SIG-M5 (cell line): ENCODE data around the gene GRIN2A.

Experiments
- DNase-seq: peaks from one replicate; lab custom pipeline; 2025; lab: John Stamatoyannopoulos, UW

The GRIN2A gene

DNA sequence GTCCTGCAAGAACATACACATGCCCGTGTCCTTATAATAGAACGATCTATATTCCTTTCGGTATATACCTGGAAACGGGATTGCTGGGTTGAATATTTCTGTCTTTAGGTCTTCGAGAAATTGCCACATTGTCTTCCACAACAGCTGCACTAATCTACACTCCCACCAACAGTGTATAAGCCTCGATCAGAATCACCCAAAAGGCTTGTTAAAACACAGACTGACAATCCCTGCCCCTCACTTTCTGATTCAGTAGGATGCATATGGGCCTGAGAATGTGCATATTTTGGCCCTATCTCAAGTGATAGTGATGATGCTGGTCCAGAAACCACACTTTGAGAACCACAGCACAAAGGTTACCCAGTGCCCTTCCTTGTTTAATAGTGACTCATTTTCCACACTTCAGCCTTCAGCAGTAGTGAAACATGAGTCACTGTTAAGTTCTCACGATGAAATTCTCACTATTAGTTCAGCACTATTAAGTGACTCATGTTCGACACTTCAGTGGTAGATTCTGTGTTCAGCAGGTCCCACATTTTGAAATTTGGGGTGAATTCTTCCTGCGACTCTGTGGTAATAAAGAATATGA, 215.6 kb downstream of the GRIN2A start:
- DNase-seq, result no peak

DNA sequence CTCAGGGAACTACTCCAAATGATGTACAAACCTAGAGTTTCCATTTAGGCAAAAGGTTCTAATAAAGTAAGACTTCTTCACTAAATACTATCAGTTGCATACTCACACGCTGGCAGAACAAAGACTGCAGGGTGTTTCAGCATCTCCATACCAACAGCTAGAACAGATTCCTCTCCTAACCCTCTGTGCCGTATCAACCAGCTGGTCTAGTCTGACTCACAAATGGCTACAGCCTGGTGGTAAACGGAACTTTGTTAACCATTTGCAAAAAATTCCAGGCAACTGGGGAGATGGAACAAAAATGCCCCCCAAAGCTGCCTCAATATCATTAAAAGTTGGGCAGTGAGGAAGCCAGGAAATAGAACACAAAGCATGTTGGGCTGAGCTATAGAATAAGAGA, 217.1 kb downstream of the GRIN2A start:
- no peak for DNase-seq

DNA sequence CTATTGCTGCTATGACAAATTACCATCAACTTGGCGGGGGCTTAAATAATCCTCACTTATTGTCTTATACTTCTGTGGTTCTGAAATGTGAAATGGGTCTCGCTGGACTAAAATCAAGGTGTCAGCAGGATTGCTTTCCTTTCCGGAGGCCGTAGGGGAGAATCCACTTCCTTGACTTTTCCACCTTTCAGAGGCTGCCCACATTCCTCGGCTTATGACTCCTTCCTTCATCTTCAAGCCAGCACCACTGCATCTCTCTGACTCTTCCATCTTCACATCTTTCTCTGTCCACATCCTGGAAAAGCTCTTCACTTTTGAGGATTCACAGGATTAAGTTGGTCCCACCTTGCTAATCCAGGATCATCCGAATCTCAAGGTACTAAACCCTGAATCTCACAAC, 217.8 kb downstream of the GRIN2A start:
- DNase-seq, result no peak

DNA sequence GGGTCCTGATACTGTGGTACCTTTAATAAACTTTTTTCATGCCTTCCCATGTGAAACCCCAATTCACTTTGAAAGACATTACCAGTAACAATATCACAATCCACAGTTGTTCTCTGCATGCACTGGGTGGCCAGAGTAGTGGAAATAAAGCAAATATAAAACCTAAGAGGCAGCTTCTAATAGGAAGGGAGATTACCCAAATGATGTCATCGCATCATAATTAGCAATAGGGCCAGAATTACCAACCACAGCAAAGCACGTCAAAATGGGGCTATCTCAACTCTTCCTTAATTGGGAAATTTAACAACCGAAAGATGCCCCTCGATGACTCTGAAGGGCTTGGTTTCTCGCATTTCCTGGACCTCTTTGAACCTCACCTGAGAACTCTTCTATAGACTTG, 224.8 kb downstream of the GRIN2A start:
- DNase-seq, result no peak

DNA sequence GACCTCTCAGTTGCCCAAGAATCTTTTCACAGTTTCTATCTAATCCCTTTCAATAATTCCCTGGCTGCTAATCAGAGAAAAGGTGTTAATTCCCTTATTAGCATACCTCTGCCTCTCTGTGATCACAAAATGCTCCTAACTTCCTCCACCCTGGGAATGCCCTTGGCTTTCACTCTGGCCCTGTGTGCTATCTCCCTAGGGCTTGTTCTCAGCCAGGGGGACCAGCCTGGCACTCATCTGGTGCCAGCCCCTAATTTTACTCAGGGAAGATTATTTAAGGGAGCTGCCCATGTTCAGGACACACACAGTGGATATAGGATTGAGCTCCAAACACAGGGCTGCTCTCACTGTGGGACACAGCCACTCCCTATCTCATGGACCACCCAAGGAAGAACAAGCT, 225.2 kb downstream of the GRIN2A start:
- DNase-seq, result no peak

DNA sequence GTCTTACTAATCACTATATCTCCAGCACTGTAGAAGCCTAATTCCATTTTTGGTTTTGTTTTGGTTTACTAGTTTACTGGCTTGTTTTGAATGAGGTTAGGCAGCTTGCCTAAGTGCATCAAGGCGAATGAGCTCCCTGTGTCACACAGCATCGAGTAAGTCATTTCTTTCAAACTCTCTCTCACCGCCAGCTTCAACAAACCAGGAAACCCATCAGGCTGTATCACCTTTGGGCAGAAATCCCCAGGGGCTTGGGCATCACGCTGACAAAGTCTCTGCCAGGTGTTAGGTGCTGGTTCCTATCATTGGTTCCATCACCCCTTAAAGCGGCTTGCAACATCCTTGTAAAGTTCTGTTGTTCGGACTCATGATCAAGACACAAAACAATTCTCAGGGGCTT, 226.6 kb downstream of the GRIN2A start:
- DNase-seq, result no peak

DNA sequence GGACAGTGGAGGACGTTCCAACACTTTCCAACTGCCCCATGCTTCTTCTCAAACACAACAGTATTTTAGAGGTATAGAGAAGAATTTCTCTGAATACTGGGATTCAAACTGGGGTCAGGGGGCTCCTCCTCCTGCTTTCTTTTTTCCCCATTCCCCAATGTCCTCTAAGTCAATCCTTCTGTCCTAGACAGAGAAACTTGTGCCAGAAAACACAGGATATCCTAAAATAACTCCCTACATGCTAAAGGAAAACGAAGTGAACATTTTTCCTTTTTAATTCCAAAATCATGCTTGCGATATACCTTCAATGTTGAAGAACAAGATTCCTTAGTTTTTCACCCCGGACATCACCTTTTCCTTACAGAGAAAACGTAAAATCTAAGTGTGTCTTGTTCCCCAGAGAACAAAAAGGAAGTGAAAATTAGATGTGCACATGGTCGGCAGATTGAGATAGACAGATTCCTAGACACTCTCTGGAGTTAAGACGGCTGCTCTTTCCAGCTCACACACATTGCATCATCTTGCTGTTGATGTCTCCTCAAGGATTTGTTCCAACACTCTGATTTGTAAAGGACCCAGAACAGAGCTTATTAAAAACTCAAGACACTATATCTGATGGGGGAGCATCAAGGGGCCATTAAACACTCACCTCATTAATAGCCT, 228.2 kb downstream of the GRIN2A start:
- DNase-seq, result no peak

DNA sequence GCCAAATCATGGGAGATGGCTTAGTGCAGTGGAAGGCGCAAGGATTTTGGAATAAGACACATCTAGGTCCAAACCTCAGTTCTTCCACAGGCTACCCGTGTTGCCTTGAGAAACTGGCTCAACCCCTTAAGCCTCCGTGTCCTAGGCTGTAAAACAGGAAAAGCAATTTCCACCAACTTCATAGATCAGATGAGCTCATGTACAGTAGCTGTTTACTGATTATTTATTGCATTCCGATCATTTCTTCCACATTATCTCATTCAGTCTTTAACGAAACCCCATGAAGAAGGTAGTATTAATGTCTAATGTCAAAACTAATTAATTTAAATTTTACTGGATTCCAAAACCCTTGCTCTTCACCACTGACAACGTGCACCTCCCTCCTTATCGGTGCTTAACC, 231.6 kb downstream of the GRIN2A start:
- DNase-seq, result no peak

DNA sequence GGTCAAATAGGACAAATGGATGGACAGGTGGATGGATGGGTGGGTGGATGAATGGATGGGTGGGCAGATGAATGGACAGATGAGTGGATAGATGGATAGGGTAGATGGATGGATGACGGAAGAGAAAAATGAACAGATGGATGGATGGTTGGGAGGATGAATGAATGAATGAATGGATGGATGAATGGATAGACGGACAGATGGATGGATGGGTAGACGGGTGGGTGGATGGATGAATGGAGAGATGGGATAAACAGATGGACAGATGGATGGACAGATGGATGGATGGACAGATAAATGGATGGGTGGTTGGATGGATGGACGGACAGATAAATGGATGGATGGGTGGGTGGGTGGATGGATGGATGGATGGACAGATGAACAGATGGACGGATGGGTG, 232.8 kb downstream of the GRIN2A start:
- DNase-seq, result no peak

DNA sequence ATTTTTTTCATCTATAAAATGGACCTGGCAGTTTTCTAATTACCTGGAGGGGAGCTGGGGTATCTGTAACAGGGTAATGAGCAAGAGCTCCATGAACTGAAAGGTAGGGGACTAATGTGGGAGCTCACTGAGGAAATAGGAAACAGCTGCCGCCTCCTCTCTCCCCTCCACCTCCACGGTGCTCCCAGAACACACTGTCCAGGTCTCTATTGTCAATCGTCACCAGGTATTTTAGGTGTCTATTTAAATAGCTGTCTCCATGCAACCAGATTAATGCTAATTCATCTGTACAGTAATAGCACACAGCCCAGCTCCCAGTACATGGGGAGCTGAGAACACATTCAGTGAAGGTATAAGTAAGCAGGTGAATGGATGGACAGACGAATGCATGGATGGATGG, 233.3 kb downstream of the GRIN2A start:
- DNase-seq, result no peak

DNA sequence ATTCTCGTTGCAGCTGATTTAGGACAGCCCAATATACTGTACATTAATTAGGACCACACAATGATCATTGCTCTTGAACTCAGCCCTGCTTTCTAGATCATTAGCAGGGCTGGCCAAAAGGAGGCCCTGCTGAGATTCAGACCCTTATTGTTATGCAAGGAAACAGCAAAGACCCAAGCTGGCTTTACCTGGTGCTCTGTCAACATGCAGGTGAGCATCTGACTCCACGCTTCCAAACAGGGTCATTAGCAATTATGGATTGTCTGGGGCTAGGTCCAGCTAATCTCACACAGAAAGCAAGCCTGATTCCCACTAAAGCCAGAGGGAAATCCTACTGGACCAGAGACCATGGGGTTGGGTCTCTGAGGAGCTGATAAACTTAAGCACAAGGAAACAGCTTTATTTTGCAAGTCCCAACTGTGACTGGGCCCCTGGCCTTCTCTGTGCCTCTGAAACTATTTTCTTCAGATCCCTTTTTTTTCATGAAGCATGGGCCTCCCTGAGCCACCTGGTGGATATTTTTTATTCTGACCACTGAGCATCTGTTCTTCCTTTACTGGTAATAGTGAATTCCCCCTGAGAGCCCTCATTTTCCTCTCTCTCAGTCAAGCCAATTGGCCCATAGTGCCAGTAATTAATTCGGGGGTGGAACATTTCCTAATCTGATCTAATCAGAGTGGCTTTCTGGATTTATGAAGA, 236.1 kb downstream of the GRIN2A start:
- no peak for DNase-seq

DNA sequence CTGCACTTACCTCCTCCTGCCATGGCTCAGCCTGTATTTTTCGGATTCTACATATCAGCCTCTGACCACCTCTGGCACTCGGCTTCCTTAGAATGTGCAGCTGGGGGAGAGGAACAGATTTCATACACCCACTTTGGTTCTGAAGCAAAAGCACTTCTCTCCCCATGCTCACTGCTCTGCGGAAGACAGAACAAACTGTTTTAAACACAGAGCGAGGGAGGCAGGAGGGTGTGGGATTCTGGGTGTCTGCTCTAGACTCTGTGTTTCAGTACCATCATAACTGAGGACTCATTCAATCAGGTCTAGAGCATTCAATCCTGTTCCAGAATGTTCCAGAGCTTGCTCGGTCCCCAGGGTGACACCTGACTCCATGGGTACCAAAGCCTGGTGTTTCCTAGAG, 239.1 kb downstream of the GRIN2A start:
- DNase-seq, result no peak

DNA sequence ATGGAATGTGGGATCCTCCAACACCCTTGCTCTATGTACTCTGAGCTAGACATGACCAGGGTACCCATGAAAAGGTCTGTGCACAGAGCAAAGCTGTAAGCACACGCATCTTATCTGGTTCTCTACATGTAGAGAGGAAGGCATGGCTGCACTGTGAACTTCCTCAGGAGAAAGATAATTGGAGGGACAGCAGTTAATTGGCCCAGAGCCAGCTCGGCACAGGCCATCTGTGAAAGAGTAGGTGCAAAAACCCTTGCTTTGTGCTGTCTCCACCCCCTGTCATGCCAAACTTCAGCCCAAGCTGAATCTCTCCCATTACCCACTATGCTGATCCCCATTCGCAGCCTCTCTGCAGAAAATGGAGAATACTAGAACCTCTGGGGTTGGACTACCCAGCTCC, 241.0 kb downstream of the GRIN2A start:
- no peak for DNase-seq

DNA sequence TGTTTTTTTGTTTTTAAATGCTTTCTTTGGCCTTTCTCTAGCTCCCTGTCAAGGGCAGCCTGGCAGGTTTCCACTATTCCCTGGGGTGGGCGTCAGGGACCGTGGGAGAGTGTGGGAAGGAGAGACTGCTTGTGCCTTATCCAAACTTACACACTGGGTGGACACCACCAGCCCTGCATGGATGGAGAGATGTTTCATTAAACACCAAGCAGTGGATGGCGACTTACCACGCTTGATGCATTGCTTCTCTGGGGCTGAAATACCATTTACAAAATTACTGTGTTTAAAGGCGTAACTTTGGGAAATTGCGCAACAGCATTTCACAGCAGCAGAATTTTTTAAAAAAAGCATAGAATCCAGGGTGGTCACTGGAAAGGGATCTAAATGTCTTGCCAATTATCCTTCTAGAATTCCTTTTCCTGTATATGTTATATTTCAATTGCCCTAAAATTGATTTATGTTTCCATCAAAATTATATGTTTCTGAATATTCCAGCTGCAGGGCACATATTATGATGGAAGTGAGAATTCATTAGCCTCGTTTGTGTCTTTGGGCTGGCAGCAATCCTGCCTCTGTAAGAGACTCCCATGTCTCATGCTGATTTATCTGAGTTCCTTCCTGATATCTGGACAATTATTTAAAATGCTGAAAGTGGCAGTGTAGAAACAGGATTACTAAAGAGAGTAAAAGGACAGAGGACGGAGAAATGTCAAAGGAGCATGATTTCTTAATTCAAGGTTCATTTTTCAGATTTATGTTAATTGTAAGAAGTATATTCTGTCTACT, 247.3 kb downstream of the GRIN2A start:
- DNase-seq, result no peak

DNA sequence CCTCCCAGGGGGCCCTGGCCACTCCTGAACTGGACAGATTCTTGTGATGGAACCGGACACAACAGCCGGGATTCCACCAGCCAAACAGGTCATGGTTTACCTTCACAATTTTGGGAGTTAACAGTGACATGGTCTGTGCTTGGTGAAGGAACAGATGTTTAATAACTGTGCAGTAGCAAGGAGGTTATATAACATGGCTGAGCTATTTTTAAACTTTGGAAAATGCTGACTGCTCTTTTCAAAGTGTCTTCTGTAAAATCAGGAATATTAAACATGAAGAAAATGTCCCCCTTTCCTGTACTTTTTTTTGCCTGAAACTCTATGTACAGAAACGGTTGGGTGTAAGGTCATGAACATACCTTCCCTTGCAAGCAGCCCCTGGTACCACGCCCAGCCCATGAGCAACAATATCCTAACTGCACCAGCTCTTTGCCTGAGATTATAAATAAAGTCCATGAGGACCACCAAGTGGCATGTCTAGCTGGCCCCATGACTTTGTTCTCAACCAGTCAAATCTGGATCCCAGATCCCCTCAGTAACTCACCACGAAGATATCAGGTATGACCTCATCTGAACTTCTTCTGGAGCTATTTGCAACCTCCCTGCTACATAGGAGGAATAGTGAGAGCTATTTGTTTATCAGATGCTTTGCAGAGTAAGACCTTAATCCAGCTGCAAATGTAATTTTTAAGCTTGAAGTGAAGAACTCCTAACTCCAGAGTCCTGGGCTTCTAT, 249.1 kb downstream of the GRIN2A start:
- no peak for DNase-seq

DNA sequence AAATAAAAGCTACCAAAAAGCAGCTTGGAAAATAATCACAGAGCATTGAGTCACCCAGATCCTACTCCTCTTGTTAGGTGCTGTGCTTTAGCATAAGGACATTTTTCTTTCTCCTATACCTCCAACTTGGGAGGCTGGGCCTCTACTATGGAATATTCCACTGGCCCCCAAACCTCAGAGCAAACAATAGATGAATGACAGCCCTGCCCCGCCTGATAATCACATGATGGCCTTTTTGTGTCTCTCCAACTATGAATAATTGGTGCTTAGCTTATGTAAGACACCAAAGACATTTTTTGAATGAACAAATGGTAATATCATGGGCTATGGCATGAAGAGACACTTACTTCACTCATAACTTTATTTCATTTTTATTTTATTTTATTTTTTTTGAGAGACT, 250.2 kb downstream of the GRIN2A start:
- DNase-seq, result no peak

DNA sequence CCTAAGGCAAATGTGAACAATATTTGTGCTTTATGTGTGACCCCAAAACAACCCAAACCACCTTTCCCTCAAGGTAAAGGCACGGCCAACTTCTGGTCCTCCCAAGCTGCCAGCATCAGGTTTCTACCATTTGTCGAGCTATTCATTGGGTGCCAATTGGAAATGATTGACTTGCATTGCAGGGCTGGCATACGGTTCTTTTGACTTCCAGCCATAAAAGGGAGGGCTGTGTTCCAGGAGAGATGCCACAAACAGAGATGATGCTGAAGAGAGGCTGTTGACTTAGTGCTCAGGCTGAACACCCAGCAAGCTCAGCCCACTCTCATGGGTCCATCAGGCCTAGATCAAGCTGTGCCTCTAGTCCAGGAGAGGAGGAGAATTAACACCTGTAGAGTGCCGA, 252.4 kb downstream of the GRIN2A start:
- no peak for DNase-seq

DNA sequence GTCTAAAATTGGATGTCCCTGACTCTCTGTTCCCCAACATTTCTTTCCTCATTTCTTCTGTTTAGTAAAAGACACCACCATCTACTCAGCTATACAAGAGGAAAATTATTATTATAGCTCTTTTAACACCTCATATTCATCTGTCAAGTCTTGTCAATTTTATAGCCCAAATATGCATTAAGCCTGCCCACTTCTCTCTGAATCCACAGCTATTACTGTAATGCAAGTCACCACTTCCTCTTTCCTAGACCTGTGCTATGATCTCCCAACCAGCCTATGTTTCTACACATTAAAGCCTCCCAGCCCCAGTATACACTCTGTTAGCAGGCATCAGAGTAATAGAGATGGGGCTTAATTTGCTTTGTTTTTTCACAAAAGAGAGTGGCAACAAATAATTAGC, 252.9 kb downstream of the GRIN2A start:
- no peak for DNase-seq

DNA sequence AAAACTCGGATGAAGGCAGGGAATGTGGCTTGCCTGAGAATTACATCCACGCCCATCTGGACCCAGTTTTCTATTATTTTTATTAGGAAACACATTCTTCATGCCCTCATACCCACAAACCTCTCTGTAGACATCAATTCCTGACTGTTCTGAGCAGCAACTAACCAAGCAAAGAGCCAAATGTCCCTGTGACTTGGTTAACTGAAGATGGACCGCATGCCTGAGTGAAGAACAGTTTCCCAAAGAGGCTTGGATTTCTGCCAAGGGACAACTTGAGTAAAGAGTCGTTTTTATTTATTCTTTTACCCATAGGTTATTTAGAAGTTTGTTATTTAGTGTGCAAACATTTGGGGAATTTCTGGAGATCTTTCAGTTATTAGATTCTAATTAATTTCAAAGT, 259.8 kb downstream of the GRIN2A start:
- no peak for DNase-seq

DNA sequence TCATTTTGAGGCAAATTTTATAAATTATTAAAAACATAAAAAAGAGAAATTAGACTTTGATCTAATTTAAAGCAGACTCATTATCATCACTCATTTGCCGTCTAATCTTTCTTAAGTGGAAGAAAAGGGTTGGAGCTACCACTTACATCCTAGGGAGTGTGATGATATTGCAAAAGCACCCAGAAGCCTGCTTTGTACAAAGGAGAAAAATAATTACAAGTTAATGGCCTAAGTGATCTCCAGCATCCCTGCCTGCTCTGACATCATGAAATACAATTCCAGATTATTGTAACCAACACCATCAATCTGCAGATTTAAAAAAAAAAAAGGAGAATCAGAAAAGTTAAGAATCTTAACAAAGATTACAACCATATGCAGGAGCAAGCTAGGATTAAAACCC, 260.2 kb downstream of the GRIN2A start:
- no peak for DNase-seq

DNA sequence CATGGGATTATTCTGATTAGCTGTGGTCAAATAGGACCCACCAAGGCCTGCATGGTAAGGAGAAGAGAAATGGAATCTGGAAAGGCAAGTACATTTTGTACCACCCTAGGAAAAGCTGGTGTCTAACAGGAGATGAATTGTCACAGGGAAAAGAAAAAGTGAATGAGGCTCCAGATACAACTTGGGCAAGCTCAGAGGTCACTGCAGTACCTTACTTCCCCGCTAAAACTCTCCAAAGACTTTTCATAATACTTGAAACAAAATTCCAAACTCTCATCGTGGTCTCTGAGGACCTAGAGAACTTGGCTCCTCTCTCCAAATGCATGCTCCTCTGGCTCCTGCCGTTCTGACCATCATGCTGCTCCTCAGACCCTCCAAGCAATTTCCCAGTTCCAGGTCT, 262.8 kb downstream of the GRIN2A start:
- DNase-seq, result no peak

DNA sequence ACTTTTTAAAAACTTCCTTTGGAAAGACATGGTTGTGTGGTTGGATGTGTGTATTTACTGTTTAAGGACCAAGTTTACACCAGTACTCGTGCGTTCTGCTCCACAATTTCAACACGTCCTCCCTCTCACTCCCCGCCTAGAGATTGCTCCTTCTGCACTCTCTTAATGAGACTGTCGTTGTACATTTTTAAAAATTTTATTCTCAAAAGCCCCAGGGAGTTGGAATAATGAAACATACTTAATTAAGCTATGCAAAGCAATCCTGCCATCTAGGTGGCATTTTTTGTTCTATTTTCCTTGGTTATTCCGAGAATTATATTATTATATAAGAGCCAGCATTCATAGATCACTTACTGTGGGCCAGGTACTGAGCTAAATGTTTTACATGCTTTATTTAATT, 264.5 kb downstream of the GRIN2A start:
- DNase-seq, result no peak
